HepG2 (cell line): ENCODE results near the gene TEFM. TPM values are rescaled to one million over a fixed set of nuclear protein-coding genes. Genes with fewer than 3 reads are reported as not detected.

Experiments used
- ATF1 ChIP-seq: IDR thresholded peaks from 2 replicates; pipeline ENCODE4 v1.6.1; 2016; ENCODE audit warnings: mild to moderate bottlenecking, control low read depth
- ATM ChIP-seq: fragments of 450-650 bp; IDR thresholded peaks from 2 replicates; pipeline ENCODE4 v1.7.1; 2017; ENCODE audit warnings: mild to moderate bottlenecking, borderline replicate concordance
- ATRX ChIP-seq: sonication (generic); formaldehyde crosslinking; IDR thresholded peaks from 2 replicates; pipeline ENCODE4 v1.4.0; 2020; ENCODE audit warnings: missing genetic modification reagents, borderline replicate concordance
- BATF2 ChIP-seq: sonication (generic); formaldehyde crosslinking; IDR thresholded peaks from 2 replicates; pipeline ENCODE4 v1.8.0; 2022; ENCODE audit warnings: mild to moderate bottlenecking, missing genetic modification reagents, moderate library complexity
- DPF2 ChIP-seq: sonication (generic); formaldehyde crosslinking; IDR thresholded peaks from 2 replicates; pipeline ENCODE4 v1.4.0; 2020; ENCODE audit warnings: mild to moderate bottlenecking, low read depth, missing genetic modification reagents, borderline replicate concordance
- FIP1L1 ChIP-seq: fragments of 200-400 bp; formaldehyde crosslinking; IDR thresholded peaks from 2 replicates; pipeline ENCODE4 v1.6.1; 2018; ENCODE audit warnings: low read depth, mild to moderate bottlenecking, low read length, moderate library complexity, borderline replicate concordance; ENCODE audit not compliant: insufficient read depth
- FLYWCH1 ChIP-seq: sonication (generic); formaldehyde crosslinking; IDR thresholded peaks from 2 replicates; pipeline ENCODE4 v1.8.1; 2023; ENCODE audit warnings: mild to moderate bottlenecking, missing genetic modification reagents
- FOXO1 ChIP-seq: sonication (generic); formaldehyde crosslinking; IDR thresholded peaks from 2 replicates; pipeline ENCODE4 v1.4.0; 2020; ENCODE audit warnings: missing genetic modification reagents
- FOXP1 ChIP-seq, 2 experiments: fragments of 450-650 bp in 1 of 2; IDR thresholded peaks; 2 replicates each; pipeline ENCODE4 v1.6.1; 2017 to 2018; ENCODE audit warnings: antibody characterized with exemption in 1 of 2
- GABPA ChIP-seq, 2 experiments: IDR thresholded peaks; 2 replicates each; pipeline ENCODE4 v1.6.1; 2011 to 2016; ENCODE audit warnings: low read depth in 2 of 2, low read length in 1 of 2, missing biosample characterization in 1 of 2, missing genetic modification characterization in 1 of 2
- MZF1 ChIP-seq: sonication (generic); formaldehyde crosslinking; IDR thresholded peaks from 2 replicates; pipeline ENCODE4 v1.8.1; 2023; ENCODE audit warnings: mild to moderate bottlenecking, missing genetic modification reagents, borderline replicate concordance
- PAXIP1 ChIP-seq: sonication (generic); formaldehyde crosslinking; conservative IDR thresholded peaks from 2 replicates; pipeline ENCODE4 v1.4.0; 2020; ENCODE audit warnings: mild to moderate bottlenecking, missing genetic modification reagents, moderate library complexity
- PBX3 ChIP-seq: sonication (generic); formaldehyde crosslinking; IDR thresholded peaks from 2 replicates; pipeline ENCODE4 v1.8.1; 2023; ENCODE audit warnings: missing genetic modification reagents, inconsistent platforms, borderline replicate concordance
- RAD51 ChIP-seq: fragments of 450-650 bp; IDR thresholded peaks from 2 replicates; pipeline ENCODE4 v1.6.1; 2016; ENCODE audit warnings: borderline replicate concordance
- RXRB ChIP-seq: IDR thresholded peaks from 2 replicates; pipeline ENCODE4 v1.6.1; 2016; ENCODE audit warnings: borderline replicate concordance, missing genetic modification reagents, missing compliant biosample characterization
- SCMH1 ChIP-seq: sonication (generic); formaldehyde crosslinking; IDR thresholded peaks from 2 replicates; pipeline ENCODE4 v1.9.0; 2021; ENCODE audit warnings: missing genetic modification reagents, mild to moderate bottlenecking, borderline replicate concordance
- SKI ChIP-seq: fragments of 450-650 bp; IDR thresholded peaks from one replicate; pipeline ENCODE4 v1.6.1; 2018; ENCODE audit warnings: mild to moderate bottlenecking; ENCODE audit not compliant: partially characterized antibody
- SNAI1 ChIP-seq: sonication (generic); formaldehyde crosslinking; IDR thresholded peaks from 2 replicates; pipeline ENCODE4 v1.5.0; 2020; ENCODE audit warnings: mild to moderate bottlenecking, missing genetic modification reagents, borderline replicate concordance
- SOX5 ChIP-seq: IDR thresholded peaks from 2 replicates; pipeline ENCODE4 v1.6.1; 2016; ENCODE audit warnings: borderline replicate concordance
- ZBTB1 ChIP-seq: sonication (generic); formaldehyde crosslinking; IDR thresholded peaks from 2 replicates; pipeline ENCODE4 v1.4.0; 2020; ENCODE audit warnings: missing genetic modification reagents, borderline replicate concordance
- ZNF160 ChIP-seq: sonication (generic); formaldehyde crosslinking; IDR thresholded peaks from 2 replicates; pipeline ENCODE4 v1.8.0; 2022; ENCODE audit warnings: mild to moderate bottlenecking, inconsistent platforms, missing genetic modification reagents
- ZNF781 ChIP-seq: sonication (generic); formaldehyde crosslinking; IDR thresholded peaks from 2 replicates; pipeline ENCODE4 v1.5.1; 2020; ENCODE audit warnings: borderline replicate concordance, mild to moderate bottlenecking, missing genetic modification reagents; ENCODE audit errors: not compliant biosample characterization
- ZNF878 ChIP-seq: sonication (generic); formaldehyde crosslinking; IDR thresholded peaks from 2 replicates; pipeline ENCODE4 v1.8.1; 2023; ENCODE audit warnings: mild to moderate bottlenecking, missing genetic modification reagents, moderate library complexity
- ZSCAN9 ChIP-seq: IDR thresholded peaks from 2 replicates; pipeline ENCODE4 v1.6.1; 2016; ENCODE audit warnings: borderline replicate concordance
- ZZZ3 ChIP-seq: sonication (generic); formaldehyde crosslinking; IDR thresholded peaks from 2 replicates; pipeline ENCODE4 v1.4.0; 2020; ENCODE audit warnings: missing genetic modification reagents, mild to moderate bottlenecking, borderline replicate concordance
- polyA plus RNA-seq, 8 experiments: library from polyadenylated mRNA; depleted of rRNA in 3 of 8; stranded (reverse) in 7 of 8; unstranded in 1 of 8; fragments of >200 nt; fragmentation: Illumina TruSeq in 4 of 8; extraction: Trizol in 4 of 8; gene quantifications; 2 replicates each; pipeline versions ENCODE4 v1.2.1 to v1.2.3, GENCODE V29; 2011 to 2016; ENCODE audit warnings: low read depth in 4 of 8, missing spikeins in 1 of 8, mixed read lengths in 1 of 8; ENCODE audit not compliant: insufficient read depth in 1 of 8
- total RNA-seq, 5 experiments: library from RNA; depleted of rRNA; stranded (reverse); fragments of >200 nt; fragmentation: Illumina TruSeq; extraction: Trizol; gene quantifications; 2 replicates each; pipeline ENCODE4 v1.2.3, GENCODE V29; 2016; ENCODE audit warnings: low read depth in 1 of 5

TEFM gene
- total and polyA plus RNA-seq, 2 of the 13 experiments (the other 11 are each of a cell fraction or from before 2014, with no cell fraction given) = 7.0 to 20.0 TPM

DNA sequence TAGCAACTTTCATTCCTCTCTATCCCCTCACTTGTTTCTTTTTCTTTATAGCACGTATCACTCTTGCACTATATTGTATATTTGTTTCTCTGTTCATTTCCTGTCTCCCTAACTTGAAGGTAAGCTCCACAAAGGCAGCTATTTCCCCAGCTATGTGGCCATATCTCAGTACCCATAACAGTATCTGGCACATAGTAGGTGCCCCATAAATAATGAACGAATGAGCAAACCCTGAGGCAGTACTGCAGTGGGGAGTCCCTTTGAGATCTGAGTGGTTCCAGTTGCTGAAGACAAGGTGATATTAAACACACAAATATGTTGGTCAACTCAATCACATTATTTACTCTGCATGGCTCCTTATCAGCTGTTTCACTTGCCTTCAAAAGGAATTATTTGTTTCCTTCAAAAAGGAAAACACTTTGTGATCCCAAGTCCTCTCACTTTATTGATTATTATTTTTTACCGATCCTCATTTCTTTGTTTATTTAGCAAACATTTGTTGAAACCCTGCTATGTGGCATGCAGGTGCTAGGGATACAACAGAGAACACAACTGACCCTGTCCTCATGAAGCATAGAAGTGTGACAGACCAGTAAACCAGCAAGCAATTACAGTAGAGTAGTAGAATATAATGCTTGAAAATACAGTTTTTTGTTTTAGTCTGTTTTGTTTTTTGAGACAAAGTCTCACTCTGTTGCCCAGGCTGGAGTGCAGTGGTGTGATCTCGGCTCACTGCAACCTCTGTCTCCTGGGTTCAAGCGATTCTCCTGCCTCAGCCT is 10.0 kb upstream of the TEFM start (continued):
- TF ChIP-seq SOX5 (CRISPR knock-in tag) (peak; percentile 87; the same call in 1 of the 2 replicates), ATRX (CRISPR knock-in tag) (no peak), ZNF781 (CRISPR knock-in tag) (no peak), ATF1 (CRISPR knock-in tag) (peak; percentile 47; the same call in 1 of the 2 replicates), SNAI1 (CRISPR knock-in tag) (no peak), ZNF160 (CRISPR knock-in tag) (no peak), FLYWCH1 (CRISPR knock-in tag) (no peak), FOXP1 (IDR thresholded peaks at IDR 0.05) (peak; percentile 93), FOXP1 (CRISPR knock-in tag; IDR thresholded peaks at IDR 0.05) (peak; percentile 99), SCMH1 (CRISPR knock-in tag) (no peak), ZZZ3 (CRISPR knock-in tag) (no peak), FOXO1 (CRISPR knock-in tag) (peak; percentile 37; the same call in 1 of the 2 replicates), GABPA (IDR thresholded peaks at IDR 0.05; ENCODE audit: low read depth, low read length) (no peak), GABPA (CRISPR knock-in tag; IDR thresholded peaks at IDR 0.05; ENCODE audit: low read depth) (peak; percentile 56), BATF2 (CRISPR knock-in tag) (no peak), DPF2 (CRISPR knock-in tag) (peak; percentile 66; the same call in 1 of the 2 replicates), ZBTB1 (CRISPR knock-in tag) (no peak), MZF1 (CRISPR knock-in tag) (no peak), ZNF878 (CRISPR knock-in tag) (peak; percentile 25; the same call in 1 of the 2 replicates), RAD51 (no peak), SKI (peak; percentile 58), FIP1L1 (no peak), PAXIP1 (CRISPR knock-in tag) (peak; percentile 92), ZSCAN9 (peak; percentile 52; the same call in 1 of the 2 replicates), ATM (no peak), PBX3 (CRISPR knock-in tag) (no peak), RXRB (peak; percentile 66)
